Ascending aorta (tissue), 2 donors: Measurements from ENCODE around the gene ENPP4. TPM values are rescaled to one million over a fixed set of nuclear protein-coding genes. Genes with fewer than 3 reads are reported as not detected.

Experiments
- DNase-seq, 2 donors: peaks; one replicate each; pipeline ENCODE4 v3.0.0-alpha.2; 2019; ENCODE audit warnings: low spot score in 2 of 2
- H3K27ac ChIP-seq, 2 donors: fragments of 200-600 bp; sonication (generic); one replicate each; pipeline ENCODE4 v1.5.1; 2016 to 2017; ENCODE audit warnings: mild to moderate bottlenecking in 1 of 2
- H3K27me3 ChIP-seq: fragments of 200-600 bp; sonication (generic); one replicate; pipeline ENCODE4 v1.5.1; 2017
- H3K36me3 ChIP-seq, 2 donors: fragments of 200-600 bp; sonication (generic); one replicate each; pipeline ENCODE4 v1.5.1; 2016
- H3K4me1 ChIP-seq, 2 donors: fragments of 200-600 bp; sonication (generic); one replicate each; pipeline ENCODE4 v1.5.1; 2016 to 2017; ENCODE audit warnings: mild to moderate bottlenecking in 1 of 2
- H3K4me3 ChIP-seq, 2 donors: fragments of 200-600 bp; sonication (generic); one replicate each; pipeline ENCODE4 v1.5.1; 2016 to 2017; ENCODE audit warnings: mild to moderate bottlenecking in 1 of 2
- H3K9me3 ChIP-seq, 2 donors: fragments of 200-600 bp; sonication (generic); one replicate each; pipeline ENCODE4 v1.5.1; 2016
- intact Hi-C: fragments of 100-400 bp; cut with DNase I; formaldehyde crosslinking; loops from one replicate; pipeline ENCODE4 v1.15.1; 2023
- total RNA-seq: library from RNA; depleted of rRNA; stranded (reverse); fragments of >200 nt; gene quantifications from one replicate; pipeline ENCODE4 v1.1.0, GENCODE V29; 2016
- TF ChIP-seq, protein P1 (sequence below), 3 experiments: fragments of 200-600 bp in 2 of 3; fragments of 450-650 bp in 1 of 3; sonication (generic) in 2 of 3; IDR thresholded peaks; one replicate each; pipeline ENCODE4 v1.5.1; 2016 to 2019; ENCODE audit warnings: antibody characterized with exemption in 3 of 3, mild to moderate bottlenecking in 1 of 3, moderate library complexity in 1 of 3

ENPP4 gene
- total RNA-seq, 1 donor from 2014 or later = 12.5 TPM

- TF ChIP-seq, protein P1, sequence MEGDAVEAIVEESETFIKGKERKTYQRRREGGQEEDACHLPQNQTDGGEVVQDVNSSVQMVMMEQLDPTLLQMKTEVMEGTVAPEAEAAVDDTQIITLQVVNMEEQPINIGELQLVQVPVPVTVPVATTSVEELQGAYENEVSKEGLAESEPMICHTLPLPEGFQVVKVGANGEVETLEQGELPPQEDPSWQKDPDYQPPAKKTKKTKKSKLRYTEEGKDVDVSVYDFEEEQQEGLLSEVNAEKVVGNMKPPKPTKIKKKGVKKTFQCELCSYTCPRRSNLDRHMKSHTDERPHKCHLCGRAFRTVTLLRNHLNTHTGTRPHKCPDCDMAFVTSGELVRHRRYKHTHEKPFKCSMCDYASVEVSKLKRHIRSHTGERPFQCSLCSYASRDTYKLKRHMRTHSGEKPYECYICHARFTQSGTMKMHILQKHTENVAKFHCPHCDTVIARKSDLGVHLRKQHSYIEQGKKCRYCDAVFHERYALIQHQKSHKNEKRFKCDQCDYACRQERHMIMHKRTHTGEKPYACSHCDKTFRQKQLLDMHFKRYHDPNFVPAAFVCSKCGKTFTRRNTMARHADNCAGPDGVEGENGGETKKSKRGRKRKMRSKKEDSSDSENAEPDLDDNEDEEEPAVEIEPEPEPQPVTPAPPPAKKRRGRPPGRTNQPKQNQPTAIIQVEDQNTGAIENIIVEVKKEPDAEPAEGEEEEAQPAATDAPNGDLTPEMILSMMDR (IDR thresholded peaks at IDR 0.05) = no peak
- no peak overlapping the region for H3K27ac ChIP-seq
- H3K9me3 ChIP-seq = peaks cover 0 to 4% of the 10 kb centered on the region in 2 donors
- H3K4me3 ChIP-seq = no peak overlapping the region
- H3K36me3 ChIP-seq = no peaks in the 10 kb centered on the region
- H3K4me1 ChIP-seq = no peaks in the 10 kb centered on the region
- intact Hi-C loops = no loop called here
- no peaks in the 10 kb centered on the region for H3K27me3 ChIP-seq
- DNase-seq = no peak
Measured at GRCh38 chr6:46156701-46157100, 26.9 kb downstream of the ENPP4 start.

DNA sequence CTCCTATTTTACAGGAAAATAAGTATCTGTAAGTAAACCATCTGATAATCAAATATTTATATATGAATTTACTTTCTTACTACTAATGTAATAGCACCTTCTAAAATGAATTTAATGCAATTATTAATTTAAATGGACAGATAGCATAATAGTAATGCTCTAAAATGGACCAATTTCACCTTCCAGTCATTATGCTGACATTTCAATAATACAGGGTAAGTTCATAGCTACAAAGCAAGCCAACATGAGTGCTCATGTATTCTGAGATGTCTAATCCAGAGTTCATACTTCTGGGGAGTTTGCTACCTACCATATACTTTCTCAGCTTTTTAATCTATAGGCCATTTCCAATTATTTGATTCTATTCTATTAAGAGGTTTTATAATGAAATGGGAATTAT is 29.4 kb downstream of the ENPP4 start:
- Histone ChIP-seq H3K36me3 (no peaks in the 10 kb centered on the region), H3K4me1 (no peaks in the 10 kb centered on the region), H3K27ac (no peak overlapping the region), H3K27me3 (no peaks in the 10 kb centered on the region), H3K9me3 (peaks cover 0 to 4% of the 10 kb centered on the region in 2 donors), H3K4me3 (no peak overlapping the region)
- intact Hi-C loops = no loop called here
- DNase-seq = no peak
- TF ChIP-seq, protein P1 (IDR thresholded peaks at IDR 0.05) = no peak

GRCh38 chr6:46160102-46160501 is 30.3 kb downstream of the ENPP4 start:
- H3K4me3 ChIP-seq = no peak overlapping the region
- TF ChIP-seq, protein P1 (IDR thresholded peaks at IDR 0.05) = no peak
- H3K27me3 ChIP-seq = no peaks in the 10 kb centered on the region
- H3K4me1 ChIP-seq = no peaks in the 10 kb centered on the region
- H3K36me3 ChIP-seq = no peaks in the 10 kb centered on the region
- intact Hi-C loops = no loop called here
- no peak for DNase-seq
- peaks cover 0 to 4% of the 10 kb centered on the region in 2 donors for H3K9me3 ChIP-seq
- H3K27ac ChIP-seq = no peak overlapping the region

GRCh38 chr6:46170357-46171289 is 40.8 kb downstream of the ENPP4 start, which contains the start of gene ENPP5:
ENPP5 (minus strand) TSS chr6:46170980; CDS start chr6:46168262, 2,718 bp downstream.
- Histone ChIP-seq H3K9me3 (no peaks in the 10 kb centered on the region), H3K4me1 (no peaks in the 10 kb centered on the region), H3K27ac (no peak within 1 kb of the TSS), H3K36me3 (no peaks in the 10 kb centered on the region), H3K4me3 (peak within 1 kb of the TSS; percentile 52 to 74), H3K27me3 (no peaks in the 10 kb centered on the region)
- intact Hi-C loops = no loop called here
- DNase-seq = peak; percentile 44 to 83
- TF ChIP-seq, protein P1 (IDR thresholded peaks at IDR 0.05) = no peak

- intact Hi-C loops = no loop called here
Measured at GRCh38 chr6:46172176-46172575, 42.4 kb downstream of the ENPP4 start.

More at GRCh38 chr6:46172176-46172575, 42.4 kb downstream of the ENPP4 start:
- H3K4me3 ChIP-seq = no peak overlapping the region
- H3K9me3 ChIP-seq = no peaks in the 10 kb centered on the region
- H3K4me1 ChIP-seq = no peaks in the 10 kb centered on the region
- H3K27ac ChIP-seq = no peak overlapping the region
- no peaks in the 10 kb centered on the region for H3K27me3 ChIP-seq
- TF ChIP-seq, protein P1 (IDR thresholded peaks at IDR 0.05) = no peak
- DNase-seq = no peak
- H3K36me3 ChIP-seq = no peaks in the 10 kb centered on the region
